Sigmoid colon (tissue), 7 donors: Measurements from ENCODE around the gene SP9. TPM values are rescaled to one million over a fixed set of nuclear protein-coding genes. Genes with fewer than 3 reads are reported as not detected.
A peak's percentile ranks its signal among the peaks of the same experiment; 100 is the strongest.

Experiments
- DNase-seq: peaks from one replicate; pipeline ENCODE4 v3.0.0-alpha.2; 2019
- H3K27ac ChIP-seq, 4 donors: fragments of 200-600 bp; sonication (generic); one replicate each; pipeline ENCODE4 v1.5.1; 2016 to 2019; ENCODE audit warnings: mild to moderate bottlenecking in 1 of 4
- H3K27me3 ChIP-seq, 3 donors: fragments of 200-600 bp; sonication (generic); one replicate each; pipeline ENCODE4 v1.5.1; 2019; ENCODE audit warnings: mild to moderate bottlenecking in 1 of 3
- H3K36me3 ChIP-seq, 4 donors: fragments of 200-600 bp; sonication (generic); one replicate each; pipeline ENCODE4 v1.5.1; 2016 to 2019
- H3K4me1 ChIP-seq, 4 donors: fragments of 200-600 bp; sonication (generic); one replicate each; pipeline ENCODE4 v1.5.1; 2017 to 2019
- H3K4me3 ChIP-seq, 4 donors: fragments of 200-600 bp; sonication (generic); one replicate each; pipeline ENCODE4 v1.5.1; 2017 to 2019; ENCODE audit warnings: mild to moderate bottlenecking in 2 of 4, moderate library complexity in 1 of 4
- H3K9me3 ChIP-seq, 4 donors: fragments of 200-600 bp in 3 of 4; sonication (generic) in 3 of 4; one replicate each; pipeline versions ENCODE4 v1.5.1 to v1.6.1; 2013 to 2019
- EP300 ChIP-seq, 4 donors: sonication (generic); formaldehyde crosslinking; IDR thresholded peaks; one replicate each; pipeline ENCODE4 v1.6.1; 2017; ENCODE audit warnings: antibody characterized with exemption in 4 of 4
- POLR2A ChIP-seq, 2 donors: fragments of 450-650 bp; IDR thresholded peaks; one replicate each; pipeline ENCODE4 v1.6.1; 2016; ENCODE audit warnings: antibody characterized with exemption in 2 of 2, mild to moderate bottlenecking in 2 of 2, moderate library complexity in 2 of 2
- POLR2AphosphoS5 ChIP-seq, 4 donors: sonication (generic); formaldehyde crosslinking; IDR thresholded peaks; one replicate each; pipeline ENCODE4 v1.6.1; 2017; ENCODE audit warnings: antibody characterized with exemption in 4 of 4
- whole genome bisulfite sequencing, 2 donors: extraction: QIAGEN DNeasy Blood & Tissue Kit; methylation state at CpG; one replicate each; pipeline ENCODE4 v1.1.7; 2013; 5-methylcytosine and 5-hydroxymethylcytosine counted together
- intact Hi-C: fragments of 100-400 bp; cut with DNase I; formaldehyde crosslinking; loops from one replicate; pipeline ENCODE4 v1.15.1; 2023
- polyA plus RNA-seq, 3 donors: library from polyadenylated mRNA; stranded (reverse); fragments of 200-250 nt; gene quantifications; one replicate each; pipeline ENCODE4 v1.2.3, GENCODE V29; 2013
- total RNA-seq, 4 donors: library from RNA; depleted of rRNA; stranded (reverse); fragments of >200 nt; gene quantifications; one replicate each; pipeline ENCODE4 v1.1.0, GENCODE V29; 2016
- TF ChIP-seq, protein P1 (sequence below), 4 experiments: fragments of 450-650 bp in 3 of 4; fragments of 200-600 bp in 1 of 4; IDR thresholded peaks; one replicate each; pipeline ENCODE4 v1.5.1; 2016 to 2019; ENCODE audit warnings: antibody characterized with exemption in 4 of 4, mild to moderate bottlenecking in 3 of 4, moderate library complexity in 2 of 4
- donor health status: healthy with polysubstance abuse.
- donor health status: Bipolar disorder and iron deficiency.
- donor health status: healthy.

Gene SP9
- total and polyA plus RNA-seq, 7 donors: not detected

DNA sequence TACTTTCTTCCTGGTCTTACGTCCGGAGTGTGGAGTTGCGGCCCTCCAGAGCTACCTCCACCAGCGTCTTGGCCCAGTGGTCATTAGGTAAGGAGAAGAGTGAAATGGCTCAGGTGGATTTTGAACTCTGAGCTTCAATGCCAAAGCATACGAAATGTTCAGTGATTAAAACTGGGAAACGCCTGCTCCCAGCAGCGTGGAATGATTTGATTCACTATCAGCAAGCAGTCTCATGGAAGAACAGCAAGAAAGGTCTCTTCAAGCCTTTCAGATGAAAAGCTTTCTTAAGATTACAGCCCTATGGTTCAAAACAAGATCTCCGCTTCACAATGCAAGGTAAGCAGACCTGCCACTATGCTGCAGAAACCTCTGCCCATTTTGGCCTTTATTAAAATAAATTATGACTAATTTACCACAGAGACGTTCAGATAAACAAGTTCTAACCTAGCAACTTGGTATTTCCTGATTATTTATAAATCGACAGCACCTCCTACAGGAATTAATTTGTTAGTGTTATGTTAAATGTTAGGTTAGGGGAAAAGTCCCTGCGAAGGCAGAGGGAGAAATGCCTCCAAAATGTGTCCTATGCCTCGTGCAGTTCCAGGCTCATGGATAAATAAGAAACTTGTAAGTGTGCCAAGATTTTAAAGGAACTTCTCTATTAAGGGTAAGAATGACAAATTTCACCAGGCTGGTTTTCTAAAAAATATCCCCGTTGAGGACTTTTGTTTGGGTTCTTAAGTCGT, 10.1 kb downstream of the SP9 start:
- no peak overlapping the region for H3K4me3 ChIP-seq
- WGBS, 2 donors: 20 to 32% methylated on average over 14 of the region's 14 CpGs
- peaks cover 42 to 63% (median 50%) of the 10 kb centered on the region in 3 donors for H3K27me3 ChIP-seq
- DNase-seq: no peak
- peaks cover 4 to 24% (median 9%) of the 10 kb centered on the region in 4 donors for H3K36me3 ChIP-seq
- H3K9me3 ChIP-seq: no peaks in the 10 kb centered on the region
- TF ChIP-seq, protein P1, sequence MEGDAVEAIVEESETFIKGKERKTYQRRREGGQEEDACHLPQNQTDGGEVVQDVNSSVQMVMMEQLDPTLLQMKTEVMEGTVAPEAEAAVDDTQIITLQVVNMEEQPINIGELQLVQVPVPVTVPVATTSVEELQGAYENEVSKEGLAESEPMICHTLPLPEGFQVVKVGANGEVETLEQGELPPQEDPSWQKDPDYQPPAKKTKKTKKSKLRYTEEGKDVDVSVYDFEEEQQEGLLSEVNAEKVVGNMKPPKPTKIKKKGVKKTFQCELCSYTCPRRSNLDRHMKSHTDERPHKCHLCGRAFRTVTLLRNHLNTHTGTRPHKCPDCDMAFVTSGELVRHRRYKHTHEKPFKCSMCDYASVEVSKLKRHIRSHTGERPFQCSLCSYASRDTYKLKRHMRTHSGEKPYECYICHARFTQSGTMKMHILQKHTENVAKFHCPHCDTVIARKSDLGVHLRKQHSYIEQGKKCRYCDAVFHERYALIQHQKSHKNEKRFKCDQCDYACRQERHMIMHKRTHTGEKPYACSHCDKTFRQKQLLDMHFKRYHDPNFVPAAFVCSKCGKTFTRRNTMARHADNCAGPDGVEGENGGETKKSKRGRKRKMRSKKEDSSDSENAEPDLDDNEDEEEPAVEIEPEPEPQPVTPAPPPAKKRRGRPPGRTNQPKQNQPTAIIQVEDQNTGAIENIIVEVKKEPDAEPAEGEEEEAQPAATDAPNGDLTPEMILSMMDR (IDR thresholded peaks at IDR 0.05): peak in 1 of 4 experiments; percentile 10
- no peak for TF ChIP-seq EP300 (IDR thresholded peaks at IDR 0.05)
- intact Hi-C loops: loop anchor here (5.0 kb wide), 1 partner anchor 188 kb away; no protein-coding TSS in a partner anchor
- peaks cover 0 to 36% (median 32%) of the 10 kb centered on the region in 4 donors for H3K4me1 ChIP-seq
- no peak overlapping the region for H3K27ac ChIP-seq

DNA sequence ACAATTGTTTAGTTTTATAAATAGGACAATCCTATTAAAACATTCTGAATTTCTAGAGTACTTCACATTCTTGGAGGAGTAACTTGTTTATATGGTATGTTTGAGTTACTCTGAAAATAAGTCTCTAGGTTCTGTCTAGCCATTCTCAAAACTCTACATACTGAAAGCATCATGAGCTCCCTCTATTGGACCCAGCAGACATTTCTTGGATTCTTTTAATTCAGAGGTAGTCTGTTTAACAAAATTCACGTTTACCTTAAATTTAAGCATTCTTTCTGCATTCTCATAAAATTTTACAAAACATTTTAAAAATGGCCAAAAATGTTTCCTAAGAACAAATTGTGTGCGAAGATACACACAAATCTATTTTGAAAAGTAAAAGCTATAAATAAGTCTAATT, 15.3 kb downstream of the SP9 start:
- DNase-seq: no peak
- intact Hi-C loops: no loop called here
- H3K4me3 ChIP-seq: no peak overlapping the region
- H3K36me3 ChIP-seq: peaks cover 4 to 43% (median 9%) of the 10 kb centered on the region in 4 donors
- H3K4me1 ChIP-seq: no peaks in the 10 kb centered on the region
- H3K27me3 ChIP-seq: peaks cover 0 to 11% (median 0%) of the 10 kb centered on the region in 3 donors
- H3K9me3 ChIP-seq: no peaks in the 10 kb centered on the region
- TF ChIP-seq EP300 (IDR thresholded peaks at IDR 0.05) (no peak), POLR2AphosphoS5 (IDR thresholded peaks at IDR 0.05) (no peak), POLR2A (IDR thresholded peaks at IDR 0.05) (no peak)
- TF ChIP-seq, protein P1 (IDR thresholded peaks at IDR 0.05): no peak
- no peak overlapping the region for H3K27ac ChIP-seq
- 76 to 90% methylated on average over 2 of the region's 2 CpGs for WGBS, 2 donors

DNA sequence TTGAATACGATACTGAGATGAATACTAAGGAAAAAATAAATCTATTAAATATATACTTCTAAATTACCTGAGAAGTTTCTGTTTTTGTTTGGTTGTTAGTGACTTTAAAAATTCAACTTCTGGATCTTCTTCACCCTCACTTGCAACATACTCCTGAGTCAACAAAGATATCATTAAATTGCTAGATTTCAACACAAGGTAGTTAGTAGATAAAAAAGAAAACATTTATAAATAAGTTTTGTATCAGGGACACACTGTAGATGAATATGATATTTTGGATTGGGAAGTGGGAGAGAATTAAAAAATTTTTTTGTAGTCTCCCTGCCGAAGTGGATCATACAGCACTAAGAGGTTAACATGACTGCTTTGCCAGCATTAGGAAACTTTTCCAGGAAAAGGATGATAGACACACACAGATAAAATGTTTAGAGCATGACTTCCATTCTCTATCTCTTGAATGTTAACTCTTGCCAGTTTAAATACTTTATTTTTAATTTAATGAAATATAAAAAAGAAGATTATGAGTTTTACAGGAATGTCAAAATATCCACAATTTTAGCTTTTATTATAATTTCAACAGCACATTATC, 15.9 kb downstream of the SP9 start:
- intact Hi-C loops: no loop called here
- no peak for TF ChIP-seq POLR2AphosphoS5 (IDR thresholded peaks at IDR 0.05)
- TF ChIP-seq, protein P1 (IDR thresholded peaks at IDR 0.05): no peak
- no peak for TF ChIP-seq EP300 (IDR thresholded peaks at IDR 0.05)
- no peak for TF ChIP-seq POLR2A (IDR thresholded peaks at IDR 0.05)
- no peaks in the 10 kb centered on the region for H3K4me1 ChIP-seq
- peaks cover 4 to 43% (median 9%) of the 10 kb centered on the region in 4 donors for H3K36me3 ChIP-seq
- no peak overlapping the region for H3K27ac ChIP-seq
- DNase-seq: no peak
- peaks cover 0 to 5% (median 0%) of the 10 kb centered on the region in 3 donors for H3K27me3 ChIP-seq
- H3K9me3 ChIP-seq: no peaks in the 10 kb centered on the region
- WGBS, 2 donors: 98% methylated on average over 2 of the region's 2 CpGs
- H3K4me3 ChIP-seq: no peak overlapping the region

DNA sequence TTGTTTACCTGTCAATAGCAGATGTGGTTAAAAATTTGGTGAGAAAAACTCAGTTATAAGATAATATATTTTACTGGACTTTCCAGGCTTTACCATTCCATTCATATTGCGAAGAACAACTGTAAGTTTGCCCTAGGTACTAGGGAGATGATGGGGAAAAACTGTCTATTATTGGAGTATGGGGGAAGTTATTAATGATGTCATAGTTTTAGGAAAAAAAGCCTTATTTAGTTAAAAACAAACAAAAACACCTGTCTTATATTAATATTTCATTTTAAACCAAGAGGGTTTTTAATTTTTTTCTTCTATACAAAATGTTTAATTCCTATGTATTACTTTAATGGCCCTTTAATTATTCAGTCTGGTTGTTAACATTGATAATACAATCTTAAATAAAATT, 18.2 kb downstream of the SP9 start:
- no peak overlapping the region for H3K27ac ChIP-seq
- no peaks in the 10 kb centered on the region for H3K27me3 ChIP-seq
- peaks cover 0 to 7% (median 4%) of the 10 kb centered on the region in 4 donors for H3K4me1 ChIP-seq
- 98% methylated on average over 1 of the region's 1 CpG for WGBS, 2 donors
- no peaks in the 10 kb centered on the region for H3K9me3 ChIP-seq
- TF ChIP-seq POLR2A (IDR thresholded peaks at IDR 0.05) (no peak), POLR2AphosphoS5 (IDR thresholded peaks at IDR 0.05) (no peak), EP300 (IDR thresholded peaks at IDR 0.05) (no peak)
- TF ChIP-seq, protein P1 (IDR thresholded peaks at IDR 0.05): no peak
- no peak for DNase-seq
- intact Hi-C loops: no loop called here
- H3K4me3 ChIP-seq: no peak overlapping the region
- H3K36me3 ChIP-seq: peaks cover 0 to 38% (median 9%) of the 10 kb centered on the region in 4 donors
